ENCODE measurements around the gene NXN.

DNA sequence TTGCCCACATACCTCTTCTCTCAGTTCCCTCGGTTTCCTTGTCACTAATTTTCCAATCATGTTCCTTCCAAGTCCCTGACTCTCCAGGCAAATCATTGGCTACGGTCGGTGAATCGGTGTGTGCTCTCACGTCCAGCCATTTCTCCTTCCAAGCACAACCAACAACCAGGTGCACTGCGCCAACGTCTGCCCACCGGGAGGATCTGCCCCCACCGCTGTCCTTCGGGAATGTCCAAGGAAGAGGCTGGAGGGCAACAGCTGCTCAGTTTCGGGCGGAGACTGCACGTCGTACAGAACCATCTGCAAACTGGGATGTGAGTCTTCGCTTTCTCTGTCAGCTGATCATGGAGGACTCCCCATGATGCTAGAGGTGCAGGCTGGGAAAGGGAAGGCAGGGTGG is 8.4 kb upstream of the NXN start:
- TF ChIP-seq EP300 (conservative IDR thresholded peaks at IDR 0.05; ENCODE audit: poor library complexity, severe bottlenecking), result no peak
- TF ChIP-seq EZH2 (IDR thresholded peaks at IDR 0.05; ENCODE audit: borderline replicate concordance, insufficient read depth, low read length, poor library complexity, severe bottlenecking), result no peak
- no peak for TF ChIP-seq TAF1 (IDR thresholded peaks at IDR 0.05; ENCODE audit: low read depth)
- TF ChIP-seq, protein P1, sequence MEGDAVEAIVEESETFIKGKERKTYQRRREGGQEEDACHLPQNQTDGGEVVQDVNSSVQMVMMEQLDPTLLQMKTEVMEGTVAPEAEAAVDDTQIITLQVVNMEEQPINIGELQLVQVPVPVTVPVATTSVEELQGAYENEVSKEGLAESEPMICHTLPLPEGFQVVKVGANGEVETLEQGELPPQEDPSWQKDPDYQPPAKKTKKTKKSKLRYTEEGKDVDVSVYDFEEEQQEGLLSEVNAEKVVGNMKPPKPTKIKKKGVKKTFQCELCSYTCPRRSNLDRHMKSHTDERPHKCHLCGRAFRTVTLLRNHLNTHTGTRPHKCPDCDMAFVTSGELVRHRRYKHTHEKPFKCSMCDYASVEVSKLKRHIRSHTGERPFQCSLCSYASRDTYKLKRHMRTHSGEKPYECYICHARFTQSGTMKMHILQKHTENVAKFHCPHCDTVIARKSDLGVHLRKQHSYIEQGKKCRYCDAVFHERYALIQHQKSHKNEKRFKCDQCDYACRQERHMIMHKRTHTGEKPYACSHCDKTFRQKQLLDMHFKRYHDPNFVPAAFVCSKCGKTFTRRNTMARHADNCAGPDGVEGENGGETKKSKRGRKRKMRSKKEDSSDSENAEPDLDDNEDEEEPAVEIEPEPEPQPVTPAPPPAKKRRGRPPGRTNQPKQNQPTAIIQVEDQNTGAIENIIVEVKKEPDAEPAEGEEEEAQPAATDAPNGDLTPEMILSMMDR (IDR thresholded peaks at IDR 0.05; ENCODE audit: poor library complexity, severe bottlenecking), result no peak
- TF ChIP-seq MXI1 (conservative IDR thresholded peaks at IDR 0.05; ENCODE audit: poor library complexity, severe bottlenecking), result no peak
- TF ChIP-seq, protein P2, sequence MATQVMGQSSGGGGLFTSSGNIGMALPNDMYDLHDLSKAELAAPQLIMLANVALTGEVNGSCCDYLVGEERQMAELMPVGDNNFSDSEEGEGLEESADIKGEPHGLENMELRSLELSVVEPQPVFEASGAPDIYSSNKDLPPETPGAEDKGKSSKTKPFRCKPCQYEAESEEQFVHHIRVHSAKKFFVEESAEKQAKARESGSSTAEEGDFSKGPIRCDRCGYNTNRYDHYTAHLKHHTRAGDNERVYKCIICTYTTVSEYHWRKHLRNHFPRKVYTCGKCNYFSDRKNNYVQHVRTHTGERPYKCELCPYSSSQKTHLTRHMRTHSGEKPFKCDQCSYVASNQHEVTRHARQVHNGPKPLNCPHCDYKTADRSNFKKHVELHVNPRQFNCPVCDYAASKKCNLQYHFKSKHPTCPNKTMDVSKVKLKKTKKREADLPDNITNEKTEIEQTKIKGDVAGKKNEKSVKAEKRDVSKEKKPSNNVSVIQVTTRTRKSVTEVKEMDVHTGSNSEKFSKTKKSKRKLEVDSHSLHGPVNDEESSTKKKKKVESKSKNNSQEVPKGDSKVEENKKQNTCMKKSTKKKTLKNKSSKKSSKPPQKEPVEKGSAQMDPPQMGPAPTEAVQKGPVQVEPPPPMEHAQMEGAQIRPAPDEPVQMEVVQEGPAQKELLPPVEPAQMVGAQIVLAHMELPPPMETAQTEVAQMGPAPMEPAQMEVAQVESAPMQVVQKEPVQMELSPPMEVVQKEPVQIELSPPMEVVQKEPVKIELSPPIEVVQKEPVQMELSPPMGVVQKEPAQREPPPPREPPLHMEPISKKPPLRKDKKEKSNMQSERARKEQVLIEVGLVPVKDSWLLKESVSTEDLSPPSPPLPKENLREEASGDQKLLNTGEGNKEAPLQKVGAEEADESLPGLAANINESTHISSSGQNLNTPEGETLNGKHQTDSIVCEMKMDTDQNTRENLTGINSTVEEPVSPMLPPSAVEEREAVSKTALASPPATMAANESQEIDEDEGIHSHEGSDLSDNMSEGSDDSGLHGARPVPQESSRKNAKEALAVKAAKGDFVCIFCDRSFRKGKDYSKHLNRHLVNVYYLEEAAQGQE (IDR thresholded peaks at IDR 0.05; ENCODE audit: borderline replicate concordance), result no peak
